ENCODE measurements around the gene TAX1BP1. TPM values are rescaled to one million over a fixed set of nuclear protein-coding genes. Genes with fewer than 3 reads are reported as not detected.

Gene TAX1BP1
- polyA plus RNA-seq, 1 donor from 2014 or later: 115 TPM

- Histone ChIP-seq H3F3A (ENCODE audit: insufficient read depth, low read length, poor library complexity, severe bottlenecking) (no peaks in the 10 kb centered on the region), H3K4me2 (ENCODE audit: low read length) (no peak overlapping the region), H3K9me2 (ENCODE audit: insufficient read depth, low read length) (no peaks in the 10 kb centered on the region), H3K27me3 (ENCODE audit: insufficient read depth, low read depth, low read length) (no peaks in the 10 kb centered on the region), H2AFZ (ENCODE audit: low read depth, low read length) (no peak overlapping the region), H3K9ac (ENCODE audit: low read length) (no peak overlapping the region), H4K20me1 (ENCODE audit: insufficient read depth) (no peaks in the 10 kb centered on the region), H3K79me2 (replicated peaks; ENCODE audit: insufficient read depth, low read length) (peaks cover 5% of the 10 kb centered on the region), H3K4me3 (ENCODE audit: low read length) (no peak overlapping the region), H3K27ac (ENCODE audit: low read length) (no peak overlapping the region), H3K9me3 (ENCODE audit: low read length) (no peaks in the 10 kb centered on the region), H3K36me3 (ENCODE audit: insufficient read depth, low read length) (peaks cover 7% of the 10 kb centered on the region)
- TF ChIP-seq TAF1 (IDR thresholded peaks at IDR 0.05; ENCODE audit: low read depth) (no peak), EP300 (conservative IDR thresholded peaks at IDR 0.05; ENCODE audit: poor library complexity, severe bottlenecking) (no peak), SMC3 (conservative IDR thresholded peaks at IDR 0.05; ENCODE audit: poor library complexity) (no peak), POLR2AphosphoS5 (IDR thresholded peaks at IDR 0.05) (no peak), EZH2 (IDR thresholded peaks at IDR 0.05; ENCODE audit: borderline replicate concordance, insufficient read depth, low read length, poor library complexity, severe bottlenecking) (no peak), MXI1 (conservative IDR thresholded peaks at IDR 0.05; ENCODE audit: poor library complexity, severe bottlenecking) (no peak), CTCF (IDR thresholded peaks at IDR 0.05; ENCODE audit: poor library complexity, severe bottlenecking) (no peak), RAD21 (conservative IDR thresholded peaks at IDR 0.05) (no peak)
- TF ChIP-seq, protein P1, sequence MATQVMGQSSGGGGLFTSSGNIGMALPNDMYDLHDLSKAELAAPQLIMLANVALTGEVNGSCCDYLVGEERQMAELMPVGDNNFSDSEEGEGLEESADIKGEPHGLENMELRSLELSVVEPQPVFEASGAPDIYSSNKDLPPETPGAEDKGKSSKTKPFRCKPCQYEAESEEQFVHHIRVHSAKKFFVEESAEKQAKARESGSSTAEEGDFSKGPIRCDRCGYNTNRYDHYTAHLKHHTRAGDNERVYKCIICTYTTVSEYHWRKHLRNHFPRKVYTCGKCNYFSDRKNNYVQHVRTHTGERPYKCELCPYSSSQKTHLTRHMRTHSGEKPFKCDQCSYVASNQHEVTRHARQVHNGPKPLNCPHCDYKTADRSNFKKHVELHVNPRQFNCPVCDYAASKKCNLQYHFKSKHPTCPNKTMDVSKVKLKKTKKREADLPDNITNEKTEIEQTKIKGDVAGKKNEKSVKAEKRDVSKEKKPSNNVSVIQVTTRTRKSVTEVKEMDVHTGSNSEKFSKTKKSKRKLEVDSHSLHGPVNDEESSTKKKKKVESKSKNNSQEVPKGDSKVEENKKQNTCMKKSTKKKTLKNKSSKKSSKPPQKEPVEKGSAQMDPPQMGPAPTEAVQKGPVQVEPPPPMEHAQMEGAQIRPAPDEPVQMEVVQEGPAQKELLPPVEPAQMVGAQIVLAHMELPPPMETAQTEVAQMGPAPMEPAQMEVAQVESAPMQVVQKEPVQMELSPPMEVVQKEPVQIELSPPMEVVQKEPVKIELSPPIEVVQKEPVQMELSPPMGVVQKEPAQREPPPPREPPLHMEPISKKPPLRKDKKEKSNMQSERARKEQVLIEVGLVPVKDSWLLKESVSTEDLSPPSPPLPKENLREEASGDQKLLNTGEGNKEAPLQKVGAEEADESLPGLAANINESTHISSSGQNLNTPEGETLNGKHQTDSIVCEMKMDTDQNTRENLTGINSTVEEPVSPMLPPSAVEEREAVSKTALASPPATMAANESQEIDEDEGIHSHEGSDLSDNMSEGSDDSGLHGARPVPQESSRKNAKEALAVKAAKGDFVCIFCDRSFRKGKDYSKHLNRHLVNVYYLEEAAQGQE (IDR thresholded peaks at IDR 0.05; ENCODE audit: borderline replicate concordance): no peak
Measured at GRCh38 chr7:27756298-27756697, 16.3 kb downstream of the TAX1BP1 start.

DNA sequence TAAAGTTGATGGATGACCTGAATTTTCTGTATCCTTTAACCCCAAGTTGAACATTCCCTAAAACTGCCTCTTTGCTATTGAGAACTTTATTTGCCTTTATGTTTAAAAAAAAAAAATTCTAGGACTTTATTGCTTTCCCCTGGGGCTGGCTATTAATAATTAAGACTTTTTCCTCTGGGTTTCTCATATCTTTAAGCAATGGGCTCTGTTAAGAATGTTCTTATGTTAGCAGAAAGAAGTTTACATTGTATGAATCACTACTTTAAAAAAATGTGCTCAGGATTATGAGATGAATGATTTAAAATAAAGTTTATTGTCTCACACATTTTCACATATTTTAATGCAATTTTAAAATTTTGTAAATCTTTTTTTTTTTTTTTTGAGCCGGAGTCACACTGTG lies 19.5 kb downstream of the TAX1BP1 start:
- Histone ChIP-seq H3K79me2 (replicated peaks; ENCODE audit: insufficient read depth, low read length) (no peaks in the 10 kb centered on the region), H3K9ac (ENCODE audit: low read length) (no peak overlapping the region), H3K4me3 (ENCODE audit: low read length) (no peak overlapping the region), H3K27ac (ENCODE audit: low read length) (no peak overlapping the region), H2AFZ (ENCODE audit: low read depth, low read length) (no peak overlapping the region), H3F3A (ENCODE audit: insufficient read depth, low read length, poor library complexity, severe bottlenecking) (no peaks in the 10 kb centered on the region), H3K9me3 (ENCODE audit: low read length) (no peaks in the 10 kb centered on the region), H3K36me3 (ENCODE audit: insufficient read depth, low read length) (peaks cover 11% of the 10 kb centered on the region), H4K20me1 (ENCODE audit: insufficient read depth) (no peaks in the 10 kb centered on the region), H3K9me2 (ENCODE audit: insufficient read depth, low read length) (no peaks in the 10 kb centered on the region), H3K27me3 (ENCODE audit: insufficient read depth, low read depth, low read length) (no peaks in the 10 kb centered on the region), H3K4me2 (ENCODE audit: low read length) (no peak overlapping the region)
- TF ChIP-seq MXI1 (conservative IDR thresholded peaks at IDR 0.05; ENCODE audit: poor library complexity, severe bottlenecking) (no peak), EP300 (conservative IDR thresholded peaks at IDR 0.05; ENCODE audit: poor library complexity, severe bottlenecking) (no peak), TAF1 (IDR thresholded peaks at IDR 0.05; ENCODE audit: low read depth) (no peak), CTCF (IDR thresholded peaks at IDR 0.05; ENCODE audit: poor library complexity, severe bottlenecking) (no peak), RAD21 (conservative IDR thresholded peaks at IDR 0.05) (no peak), POLR2AphosphoS5 (IDR thresholded peaks at IDR 0.05) (no peak), EZH2 (IDR thresholded peaks at IDR 0.05; ENCODE audit: borderline replicate concordance, insufficient read depth, low read length, poor library complexity, severe bottlenecking) (no peak), SMC3 (conservative IDR thresholded peaks at IDR 0.05; ENCODE audit: poor library complexity) (no peak)
- TF ChIP-seq, protein P1 (IDR thresholded peaks at IDR 0.05; ENCODE audit: borderline replicate concordance): no peak
